ENCODE measurements around the gene GORASP1. TPM values are rescaled to one million over a fixed set of nuclear protein-coding genes. Genes with fewer than 3 reads are reported as not detected.
A peak's percentile ranks its signal among the peaks of the same experiment; 100 is the strongest.

The GORASP1 gene
- total and polyA plus RNA-seq, 2 of the 13 experiments (the other 11 are each of a cell fraction or from before 2014, with no cell fraction given) = 36.4 to 39.8 TPM

DNA sequence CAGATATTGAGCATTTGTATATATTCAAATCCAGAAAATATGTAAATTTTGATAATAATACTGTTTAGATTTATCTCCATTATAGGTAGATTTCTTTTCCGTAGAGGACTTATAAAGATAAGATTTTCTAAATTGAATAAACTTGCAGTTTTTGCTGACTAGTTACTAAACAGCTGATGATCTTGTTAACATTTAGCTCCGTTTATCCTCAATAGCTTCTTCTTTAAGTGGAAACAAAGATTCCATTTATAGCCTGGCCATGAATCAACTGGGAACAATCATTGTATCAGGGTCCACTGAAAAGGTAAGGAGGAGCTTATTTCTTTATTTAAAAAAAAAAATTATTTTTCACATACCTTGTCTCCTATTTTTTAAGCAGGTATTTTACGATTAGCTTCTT lies 38.9 kb downstream of the GORASP1 start:
- WGBS (ENCODE audit: low lambda C conversion rate) = 97% methylated on average over 3 of the region's 3 CpGs
- POLR2A ChIA-PET = no interaction called here
- peaks cover 12% of the 10 kb centered on the region; the same call in 1 of the 2 replicates for H4K20me1 ChIP-seq (ENCODE audit: insufficient read depth, low read length)
- H3K4me3 ChIP-seq (replicated peaks in 1 of 3; ENCODE audit: insufficient read depth in 1 of 3, low read depth in 2 of 3, low read length in 3 of 3) = no peak overlapping the region
- CTCF ChIA-PET (ENCODE audit: low intra/inter-chr PET ratio, low total read pairs) = no interaction called here
- in situ Hi-C loops (cut with HindIII; ENCODE audit: extremely low pct_ligation_motif_present, low pct_unique_long_range_greater_than_20kb) = no loop called here
- ATAC-seq = no peak
- H3K36me3 ChIP-seq (replicated peaks in 1 of 2; ENCODE audit: control insufficient read depth in 1 of 2, insufficient read depth in 2 of 2, low read length in 2 of 2) = peaks cover 6 to 58% of the 10 kb centered on the region in 2 experiments
- no peaks in the 10 kb centered on the region for H3K4me1 ChIP-seq (ENCODE audit: insufficient read depth, low read length)
- BruUV-seq (replicated peaks) = no TSS peak
- no peaks in the 10 kb centered on the region for H3K27me3 ChIP-seq (ENCODE audit: control insufficient read depth in 1 of 2, insufficient read depth in 2 of 2, low read length in 2 of 2)
- no peak overlapping the region for H3K27ac ChIP-seq (ENCODE audit: extremely low read length, insufficient read depth, low read length)
- H3K4me2 ChIP-seq (ENCODE audit: low read depth, low read length) = no peak overlapping the region
- no peak overlapping the region for H2AFZ ChIP-seq (ENCODE audit: low read length)
- H3K79me2 ChIP-seq (ENCODE audit: insufficient read depth, low read length) = peaks cover 5% of the 10 kb centered on the region
- H3K9ac ChIP-seq (ENCODE audit: insufficient read depth, low read depth, low read length) = no peak overlapping the region
- peak; percentile 50 to 61 for TF ChIP-seq MAFK (conservative IDR thresholded peaks at IDR 0.05 in 1 of 2, IDR thresholded peaks at IDR 0.05 in 1 of 2; ENCODE audit: low read length in 2 of 2)
- no peak for TF ChIP-seq ZBTB3 (CRISPR knock-in tag; IDR thresholded peaks at IDR 0.05; ENCODE audit: borderline replicate concordance, low read depth)
- no peak for TF ChIP-seq ZFX (CRISPR knock-in tag; IDR thresholded peaks at IDR 0.05; ENCODE audit: low read depth)
- TF ChIP-seq MAFF (IDR thresholded peaks at IDR 0.05; ENCODE audit: low read depth, low read length) = peak; percentile 51; the same call in 1 of the 2 replicates
- no peak for DNase-seq (ENCODE audit: low spot score)
- intact Hi-C loops (cut with micrococcal nuclease; ENCODE audit: unreplicated experiment) = no loop called here
- no peaks in the 10 kb centered on the region for H3K9me3 ChIP-seq (ENCODE audit: low read length)
- FAIRE-seq = no peak

DNA sequence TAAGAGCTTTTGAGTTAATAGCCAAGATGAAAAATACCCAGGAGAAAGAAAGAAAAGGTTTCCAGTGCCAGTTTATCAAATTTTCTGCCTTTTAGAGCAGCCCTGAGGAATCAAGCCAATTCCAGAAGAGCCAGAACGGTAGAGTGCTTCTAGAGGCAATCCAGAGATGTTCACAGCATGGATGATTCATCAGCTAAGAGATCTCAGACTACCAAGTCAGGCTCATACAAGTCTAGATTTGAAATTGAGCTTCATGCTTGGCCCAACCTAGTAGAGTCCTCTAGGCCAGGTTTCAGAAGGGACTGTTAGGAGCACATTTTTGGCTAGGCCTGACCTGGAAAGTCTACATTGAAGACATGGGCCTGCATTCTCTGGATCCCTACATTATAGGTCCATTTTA lies 40.1 kb downstream of the GORASP1 start:
- ATAC-seq (no peak), FAIRE-seq (no peak), DNase-seq (ENCODE audit: low spot score) (no peak)
- ChIA-PET CTCF (ENCODE audit: low intra/inter-chr PET ratio, low total read pairs) (no interaction called here), POLR2A (no interaction called here)
- no peak overlapping the region for H3K27ac ChIP-seq (ENCODE audit: extremely low read length, insufficient read depth, low read length)
- peaks cover 15% of the 10 kb centered on the region for H3K79me2 ChIP-seq (ENCODE audit: insufficient read depth, low read length)
- H4K20me1 ChIP-seq (ENCODE audit: insufficient read depth, low read length) = peaks cover 21% of the 10 kb centered on the region; the same call in 1 of the 2 replicates
- BruUV-seq (replicated peaks) = TSS peak; percentile 15
- no peak for TF ChIP-seq SIX1 (CRISPR knock-in tag; IDR thresholded peaks at IDR 0.05; ENCODE audit: borderline replicate concordance)
- no peak for TF ChIP-seq TEAD2 (CRISPR knock-in tag; IDR thresholded peaks at IDR 0.05)
- TF ChIP-seq, protein P1, sequence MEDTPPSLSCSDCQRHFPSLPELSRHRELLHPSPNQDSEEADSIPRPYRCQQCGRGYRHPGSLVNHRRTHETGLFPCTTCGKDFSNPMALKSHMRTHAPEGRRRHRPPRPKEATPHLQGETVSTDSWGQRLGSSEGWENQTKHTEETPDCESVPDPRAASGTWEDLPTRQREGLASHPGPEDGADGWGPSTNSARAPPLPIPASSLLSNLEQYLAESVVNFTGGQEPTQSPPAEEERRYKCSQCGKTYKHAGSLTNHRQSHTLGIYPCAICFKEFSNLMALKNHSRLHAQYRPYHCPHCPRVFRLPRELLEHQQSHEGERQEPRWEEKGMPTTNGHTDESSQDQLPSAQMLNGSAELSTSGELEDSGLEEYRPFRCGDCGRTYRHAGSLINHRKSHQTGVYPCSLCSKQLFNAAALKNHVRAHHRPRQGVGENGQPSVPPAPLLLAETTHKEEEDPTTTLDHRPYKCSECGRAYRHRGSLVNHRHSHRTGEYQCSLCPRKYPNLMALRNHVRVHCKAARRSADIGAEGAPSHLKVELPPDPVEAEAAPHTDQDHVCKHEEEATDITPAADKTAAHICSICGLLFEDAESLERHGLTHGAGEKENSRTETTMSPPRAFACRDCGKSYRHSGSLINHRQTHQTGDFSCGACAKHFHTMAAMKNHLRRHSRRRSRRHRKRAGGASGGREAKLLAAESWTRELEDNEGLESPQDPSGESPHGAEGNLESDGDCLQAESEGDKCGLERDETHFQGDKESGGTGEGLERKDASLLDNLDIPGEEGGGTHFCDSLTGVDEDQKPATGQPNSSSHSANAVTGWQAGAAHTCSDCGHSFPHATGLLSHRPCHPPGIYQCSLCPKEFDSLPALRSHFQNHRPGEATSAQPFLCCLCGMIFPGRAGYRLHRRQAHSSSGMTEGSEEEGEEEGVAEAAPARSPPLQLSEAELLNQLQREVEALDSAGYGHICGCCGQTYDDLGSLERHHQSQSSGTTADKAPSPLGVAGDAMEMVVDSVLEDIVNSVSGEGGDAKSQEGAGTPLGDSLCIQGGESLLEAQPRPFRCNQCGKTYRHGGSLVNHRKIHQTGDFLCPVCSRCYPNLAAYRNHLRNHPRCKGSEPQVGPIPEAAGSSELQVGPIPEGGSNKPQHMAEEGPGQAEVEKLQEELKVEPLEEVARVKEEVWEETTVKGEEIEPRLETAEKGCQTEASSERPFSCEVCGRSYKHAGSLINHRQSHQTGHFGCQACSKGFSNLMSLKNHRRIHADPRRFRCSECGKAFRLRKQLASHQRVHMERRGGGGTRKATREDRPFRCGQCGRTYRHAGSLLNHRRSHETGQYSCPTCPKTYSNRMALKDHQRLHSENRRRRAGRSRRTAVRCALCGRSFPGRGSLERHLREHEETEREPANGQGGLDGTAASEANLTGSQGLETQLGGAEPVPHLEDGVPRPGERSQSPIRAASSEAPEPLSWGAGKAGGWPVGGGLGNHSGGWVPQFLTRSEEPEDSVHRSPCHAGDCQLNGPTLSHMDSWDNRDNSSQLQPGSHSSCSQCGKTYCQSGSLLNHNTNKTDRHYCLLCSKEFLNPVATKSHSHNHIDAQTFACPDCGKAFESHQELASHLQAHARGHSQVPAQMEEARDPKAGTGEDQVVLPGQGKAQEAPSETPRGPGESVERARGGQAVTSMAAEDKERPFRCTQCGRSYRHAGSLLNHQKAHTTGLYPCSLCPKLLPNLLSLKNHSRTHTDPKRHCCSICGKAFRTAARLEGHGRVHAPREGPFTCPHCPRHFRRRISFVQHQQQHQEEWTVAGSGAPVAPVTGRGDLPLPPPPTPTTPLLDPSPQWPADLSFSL (CRISPR knock-in tag; IDR thresholded peaks at IDR 0.05) = no peak
- H3K4me1 ChIP-seq (ENCODE audit: insufficient read depth, low read length) = peaks cover 4% of the 10 kb centered on the region
- H3K9me3 ChIP-seq (ENCODE audit: low read length) = no peaks in the 10 kb centered on the region
- H3K27me3 ChIP-seq (ENCODE audit: control insufficient read depth in 1 of 2, insufficient read depth in 2 of 2, low read length in 2 of 2) = no peaks in the 10 kb centered on the region
- H3K4me3 ChIP-seq (replicated peaks in 1 of 3; ENCODE audit: insufficient read depth in 1 of 3, low read depth in 2 of 3, low read length in 3 of 3) = no peak overlapping the region
- H3K36me3 ChIP-seq (replicated peaks in 1 of 2; ENCODE audit: control insufficient read depth in 1 of 2, insufficient read depth in 2 of 2, low read length in 2 of 2) = peaks cover 6 to 55% of the 10 kb centered on the region in 2 experiments
- in situ Hi-C loops (cut with HindIII; ENCODE audit: extremely low pct_ligation_motif_present, low pct_unique_long_range_greater_than_20kb) (no loop called here), intact Hi-C loops (cut with micrococcal nuclease; ENCODE audit: unreplicated experiment) (no loop called here)
- no peak overlapping the region for H3K9ac ChIP-seq (ENCODE audit: insufficient read depth, low read depth, low read length)
- H3K4me2 ChIP-seq (ENCODE audit: low read depth, low read length) = no peak overlapping the region
- H2AFZ ChIP-seq (ENCODE audit: low read length) = no peak overlapping the region
- WGBS (ENCODE audit: low lambda C conversion rate) = 100% methylated on average over 1 of the region's 1 CpG
